ENCODE measurements around the gene RIMBP2.

RIMBP2 gene

GRCh38 chr12:130501821-130502220 is 214.3 kb downstream of the RIMBP2 start:
- no peak overlapping the region for H3K27ac Mint-ChIP-seq
- H3K36me3 Mint-ChIP-seq = peaks cover 2% of the 10 kb centered on the region
- H3K4me1 Mint-ChIP-seq = no peaks in the 10 kb centered on the region
- DNase-seq (ENCODE audit: low spot score in 2 of 2) = no peak
- peaks cover 6% of the 10 kb centered on the region for H3K9me3 Mint-ChIP-seq
- H3K4me3 Mint-ChIP-seq = no peak overlapping the region
- ATAC-seq (ENCODE audit: low read depth) = no peak
- H3K27me3 Mint-ChIP-seq = peaks cover 2% of the 10 kb centered on the region

- Mint-ChIP-seq H3K27ac (no peak overlapping the region), H3K27me3 (peaks cover 2% of the 10 kb centered on the region), H3K4me3 (no peak overlapping the region), H3K9me3 (peaks cover 5% of the 10 kb centered on the region), H3K4me1 (no peaks in the 10 kb centered on the region), H3K36me3 (peaks cover 2% of the 10 kb centered on the region)
- ATAC-seq (ENCODE audit: low read depth) = no peak
- no peak for DNase-seq (ENCODE audit: low spot score in 2 of 2)
Observed at GRCh38 chr12:130500835-130501330, 215.2 kb downstream of the RIMBP2 start.

- H3K36me3 Mint-ChIP-seq = peaks cover 2% of the 10 kb centered on the region
- no peak overlapping the region for H3K27ac Mint-ChIP-seq
- no peak overlapping the region for H3K4me3 Mint-ChIP-seq
- ATAC-seq (ENCODE audit: low read depth) = no peak
- peaks cover 2% of the 10 kb centered on the region for H3K27me3 Mint-ChIP-seq
- peaks cover 5% of the 10 kb centered on the region for H3K9me3 Mint-ChIP-seq
- DNase-seq (ENCODE audit: low spot score in 2 of 2) = no peak
- H3K4me1 Mint-ChIP-seq = no peaks in the 10 kb centered on the region
Observed at GRCh38 chr12:130499474-130499873, 216.6 kb downstream of the RIMBP2 start.

- Mint-ChIP-seq H3K4me3 (no peak overlapping the region), H3K27ac (no peak overlapping the region), H3K36me3 (peaks cover 2% of the 10 kb centered on the region), H3K27me3 (peaks cover 2% of the 10 kb centered on the region), H3K4me1 (no peaks in the 10 kb centered on the region), H3K9me3 (peaks cover 5% of the 10 kb centered on the region)
- ATAC-seq (ENCODE audit: low read depth) (no peak), DNase-seq (ENCODE audit: low spot score in 2 of 2) (no peak)
Observed at GRCh38 chr12:130498589-130499385, 217.3 kb downstream of the RIMBP2 start.

GRCh38 chr12:130497991-130498390 is 218.1 kb downstream of the RIMBP2 start:
- Mint-ChIP-seq H3K27me3 (peaks cover 2% of the 10 kb centered on the region), H3K4me3 (no peak overlapping the region), H3K4me1 (no peaks in the 10 kb centered on the region), H3K36me3 (peaks cover 2% of the 10 kb centered on the region), H3K27ac (no peak overlapping the region), H3K9me3 (peaks cover 5% of the 10 kb centered on the region)
- no peak for ATAC-seq (ENCODE audit: low read depth)
- DNase-seq (ENCODE audit: low spot score in 2 of 2) = no peak

GRCh38 chr12:130497321-130497720 is 218.8 kb downstream of the RIMBP2 start:
- H3K36me3 Mint-ChIP-seq = peaks cover 2% of the 10 kb centered on the region
- no peak overlapping the region for H3K27ac Mint-ChIP-seq
- peaks cover 3% of the 10 kb centered on the region for H3K9me3 Mint-ChIP-seq
- no peak overlapping the region for H3K4me3 Mint-ChIP-seq
- no peaks in the 10 kb centered on the region for H3K4me1 Mint-ChIP-seq
- no peak for ATAC-seq (ENCODE audit: low read depth)
- peaks cover 2% of the 10 kb centered on the region for H3K27me3 Mint-ChIP-seq
- no peak for DNase-seq (ENCODE audit: low spot score in 2 of 2)

- DNase-seq (ENCODE audit: low spot score in 2 of 2) = no peak
- ATAC-seq (ENCODE audit: low read depth) = no peak
- Mint-ChIP-seq H3K4me3 (no peak overlapping the region), H3K4me1 (no peaks in the 10 kb centered on the region), H3K27ac (no peak overlapping the region), H3K36me3 (peaks cover 2% of the 10 kb centered on the region), H3K27me3 (peaks cover 2% of the 10 kb centered on the region), H3K9me3 (peaks cover 3% of the 10 kb centered on the region)
Observed at GRCh38 chr12:130496516-130497120, 219.5 kb downstream of the RIMBP2 start.

- Mint-ChIP-seq H3K4me3 (no peak overlapping the region), H3K27ac (no peak overlapping the region), H3K27me3 (peaks cover 2% of the 10 kb centered on the region), H3K9me3 (peaks cover 3% of the 10 kb centered on the region), H3K4me1 (no peaks in the 10 kb centered on the region), H3K36me3 (peaks cover 2% of the 10 kb centered on the region)
- no peak for DNase-seq (ENCODE audit: low spot score in 2 of 2)
- no peak for ATAC-seq (ENCODE audit: low read depth)
Observed at GRCh38 chr12:130495156-130495555, 220.9 kb downstream of the RIMBP2 start.

- no peak overlapping the region for H3K4me3 Mint-ChIP-seq
- ATAC-seq (ENCODE audit: low read depth) = no peak
- H3K27ac Mint-ChIP-seq = no peak overlapping the region
- H3K36me3 Mint-ChIP-seq = peaks cover 2% of the 10 kb centered on the region
- H3K27me3 Mint-ChIP-seq = peaks cover 2% of the 10 kb centered on the region
- no peaks in the 10 kb centered on the region for H3K4me1 Mint-ChIP-seq
- no peak for DNase-seq (ENCODE audit: low spot score in 2 of 2)
- H3K9me3 Mint-ChIP-seq = peaks cover 3% of the 10 kb centered on the region
Observed at GRCh38 chr12:130494736-130495135, 221.4 kb downstream of the RIMBP2 start.

- Mint-ChIP-seq H3K27ac (no peak overlapping the region), H3K9me3 (no peaks in the 10 kb centered on the region), H3K4me3 (no peak overlapping the region), H3K36me3 (no peaks in the 10 kb centered on the region), H3K4me1 (no peaks in the 10 kb centered on the region), H3K27me3 (peaks cover 2% of the 10 kb centered on the region)
- DNase-seq (ENCODE audit: low spot score in 2 of 2) (no peak), ATAC-seq (ENCODE audit: low read depth) (no peak)
Observed at GRCh38 chr12:130493951-130494350, 222.1 kb downstream of the RIMBP2 start.

- no peak for ATAC-seq (ENCODE audit: low read depth)
- Mint-ChIP-seq H3K27me3 (peaks cover 1% of the 10 kb centered on the region), H3K36me3 (no peaks in the 10 kb centered on the region), H3K9me3 (peaks cover 3% of the 10 kb centered on the region), H3K27ac (no peak overlapping the region), H3K4me3 (no peak overlapping the region), H3K4me1 (no peaks in the 10 kb centered on the region)
- DNase-seq (ENCODE audit: low spot score in 2 of 2) = no peak
Observed at GRCh38 chr12:130491421-130492357, 224.4 kb downstream of the RIMBP2 start.

- Mint-ChIP-seq H3K9me3 (peaks cover 4% of the 10 kb centered on the region), H3K4me1 (no peaks in the 10 kb centered on the region), H3K36me3 (no peaks in the 10 kb centered on the region), H3K4me3 (no peak overlapping the region), H3K27ac (no peak overlapping the region), H3K27me3 (peaks cover 1% of the 10 kb centered on the region)
- DNase-seq (ENCODE audit: low spot score in 2 of 2) = no peak
- ATAC-seq (ENCODE audit: low read depth) = no peak
Observed at GRCh38 chr12:130490674-130491073, 225.4 kb downstream of the RIMBP2 start.

GRCh38 chr12:130489293-130489692 is 226.8 kb downstream of the RIMBP2 start:
- ATAC-seq (ENCODE audit: low read depth) = no peak
- H3K36me3 Mint-ChIP-seq = no peaks in the 10 kb centered on the region
- DNase-seq (ENCODE audit: low spot score in 2 of 2) = no peak
- H3K27ac Mint-ChIP-seq = no peak overlapping the region
- peaks cover 4% of the 10 kb centered on the region for H3K9me3 Mint-ChIP-seq
- no peaks in the 10 kb centered on the region for H3K4me1 Mint-ChIP-seq
- H3K4me3 Mint-ChIP-seq = no peak overlapping the region
- H3K27me3 Mint-ChIP-seq = peaks cover 1% of the 10 kb centered on the region

GRCh38 chr12:130488358-130488710 is 227.8 kb downstream of the RIMBP2 start:
- Mint-ChIP-seq H3K27ac (no peak overlapping the region), H3K4me1 (no peaks in the 10 kb centered on the region), H3K36me3 (no peaks in the 10 kb centered on the region), H3K4me3 (no peak overlapping the region), H3K27me3 (peaks cover 1% of the 10 kb centered on the region), H3K9me3 (peaks cover 4% of the 10 kb centered on the region)
- no peak for ATAC-seq (ENCODE audit: low read depth)
- no peak for DNase-seq (ENCODE audit: low spot score in 2 of 2)
